ENCODE data around the gene HTR2A.
A peak's percentile ranks its signal among the peaks of the same experiment; 100 is the strongest.

The HTR2A gene

GRCh38 chr13:46831588-46832194 is 65.2 kb downstream of the HTR2A start:
- Histone ChIP-seq H3K27me3 (no peaks in the 10 kb centered on the region), H3K4me1 (no peaks in the 10 kb centered on the region), H3K4me3 (no peak overlapping the region), H3K9me3 (no peaks in the 10 kb centered on the region), H3K27ac (no peak overlapping the region), H3K36me3 (no peaks in the 10 kb centered on the region)
- no peak for DNase-seq
- intact Hi-C loops (cut with DNase I; ENCODE audit: low total_unique reads), result loop anchor here (2.0 to 5.0 kb wide), 2 partner anchors 767 to 941 kb away; no protein-coding TSS in a partner anchor
- TF ChIP-seq CTCF (IDR thresholded peaks at IDR 0.05), result peak; percentile 72 to 87

- DNase-seq, result no peak
- no peaks in the 10 kb centered on the region for H3K4me1 ChIP-seq
- no peak for TF ChIP-seq CTCF (IDR thresholded peaks at IDR 0.05)
- intact Hi-C loops (cut with DNase I; ENCODE audit: low total_unique reads), result loop anchor here (2.0 to 5.0 kb wide), 2 partner anchors 768 to 942 kb away; no protein-coding TSS in a partner anchor
- H3K27ac ChIP-seq, result no peak overlapping the region
- no peak overlapping the region for H3K4me3 ChIP-seq
- no peaks in the 10 kb centered on the region for H3K27me3 ChIP-seq
- no peaks in the 10 kb centered on the region for H3K36me3 ChIP-seq
- no peaks in the 10 kb centered on the region for H3K9me3 ChIP-seq
Measured at GRCh38 chr13:46830405-46831005, 66.3 kb downstream of the HTR2A start.

- TF ChIP-seq CTCF (IDR thresholded peaks at IDR 0.05), result no peak
- no peaks in the 10 kb centered on the region for H3K36me3 ChIP-seq
- no peaks in the 10 kb centered on the region for H3K27me3 ChIP-seq
- H3K4me3 ChIP-seq, result no peak overlapping the region
- intact Hi-C loops (cut with DNase I; ENCODE audit: low total_unique reads), result no loop called here
- no peaks in the 10 kb centered on the region for H3K9me3 ChIP-seq
- DNase-seq, result no peak
- H3K4me1 ChIP-seq, result no peaks in the 10 kb centered on the region
- H3K27ac ChIP-seq, result no peak overlapping the region
Measured at GRCh38 chr13:46822551-46822950, 74.3 kb downstream of the HTR2A start.

- H3K27me3 ChIP-seq, result no peaks in the 10 kb centered on the region
- no peak for DNase-seq
- H3K27ac ChIP-seq, result no peak overlapping the region
- intact Hi-C loops (cut with DNase I; ENCODE audit: low total_unique reads), result no loop called here
- no peaks in the 10 kb centered on the region for H3K36me3 ChIP-seq
- no peaks in the 10 kb centered on the region for H3K9me3 ChIP-seq
- H3K4me1 ChIP-seq, result no peaks in the 10 kb centered on the region
- no peak for TF ChIP-seq CTCF (IDR thresholded peaks at IDR 0.05)
- H3K4me3 ChIP-seq, result no peak overlapping the region
Measured at GRCh38 chr13:46817838-46818476, 78.9 kb downstream of the HTR2A start.

- H3K4me1 ChIP-seq, result no peaks in the 10 kb centered on the region
- no peak for DNase-seq
- H3K27me3 ChIP-seq, result no peaks in the 10 kb centered on the region
- H3K4me3 ChIP-seq, result no peak overlapping the region
- intact Hi-C loops (cut with DNase I; ENCODE audit: low total_unique reads), result no loop called here
- H3K27ac ChIP-seq, result no peak overlapping the region
- H3K9me3 ChIP-seq, result peaks cover 0 to 8% (median 4%) of the 10 kb centered on the region in 3 donors
- no peak for TF ChIP-seq CTCF (IDR thresholded peaks at IDR 0.05)
- H3K36me3 ChIP-seq, result no peaks in the 10 kb centered on the region
Measured at GRCh38 chr13:46817095-46817494, 79.8 kb downstream of the HTR2A start.

Measured in tibial artery (tissue), 4 donors.